Stimulated activated CD4-positive, alpha-beta T cell treated with anti-CD3 and anti-CD28 coated beads, TNF-alpha, amount 100 ng/mL, for 48 hours (primary cell): ENCODE results near the gene URB2.
A peak's percentile ranks its signal among the peaks of the same experiment; 100 is the strongest.
"Not testable (repeated sequence)": the region's sequence is repeated elsewhere in the genome, so short reads cannot be mapped to it uniquely, and the experiment has no call there.

ENCODE experiments used
- DNase-seq, 3 donors: peaks; one replicate each; pipeline ENCODE4 v3.0.0-alpha.2; 2020; ENCODE audit warnings: low read depth in 3 of 3

URB2 gene

GRCh38 chr1:229625915-229626831 lies at the start of gene URB2, which contains the start of gene TAF5L:
Gene URB2 (plus strand): TSS chr1:229626247. CDS start chr1:229627634, 1,387 bp downstream.
Gene TAF5L (minus strand): TSS chr1:229626122. CDS start chr1:229614482, 11,640 bp downstream.
- peak; percentile 73 to 81 (median 78) for DNase-seq

GRCh38 chr1:229578168-229579058 lies 47.6 kb upstream of the URB2 start:
- no peak for DNase-seq

- no peak for DNase-seq
These were observed 46.9 kb upstream of the URB2 start for GRCh38 chr1:229579059-229579673.

- DNase-seq: no peak
These were observed 44.6 kb upstream of the URB2 start for GRCh38 chr1:229581485-229581884.

GRCh38 chr1:229582011-229582694 lies 43.9 kb upstream of the URB2 start:
- DNase-seq: no peak

GRCh38 chr1:229582715-229583114 lies 43.3 kb upstream of the URB2 start:
- no peak for DNase-seq

GRCh38 chr1:229585338-229585737 lies 40.7 kb upstream of the URB2 start:
- no peak for DNase-seq

GRCh38 chr1:229590119-229590518 lies 35.9 kb upstream of the URB2 start:
- no peak for DNase-seq

- DNase-seq: no peak
These were observed 32.2 kb upstream of the URB2 start for GRCh38 chr1:229593800-229594199.

- DNase-seq: no peak
These were observed 31.6 kb upstream of the URB2 start for GRCh38 chr1:229594227-229595008.

GRCh38 chr1:229595876-229596275 lies 30.2 kb upstream of the URB2 start:
- not testable (repeated sequence) for DNase-seq

GRCh38 chr1:229596925-229597699 lies 28.9 kb upstream of the URB2 start:
- DNase-seq: no peak

- no peak for DNase-seq
These were observed 28.2 kb upstream of the URB2 start for GRCh38 chr1:229597877-229598276.

GRCh38 chr1:229599218-229599954 lies 26.7 kb upstream of the URB2 start:
- no peak for DNase-seq

- DNase-seq: no peak
These were observed 25.8 kb upstream of the URB2 start for GRCh38 chr1:229600229-229600628.

GRCh38 chr1:229603371-229604005 lies 22.6 kb upstream of the URB2 start:
- DNase-seq: no peak

- DNase-seq: no peak
These were observed 18.7 kb upstream of the URB2 start for GRCh38 chr1:229607370-229607769.

- no peak for DNase-seq
These were observed 17.5 kb upstream of the URB2 start for GRCh38 chr1:229608590-229608989.

GRCh38 chr1:229613938-229614337 lies 12.1 kb upstream of the URB2 start:
- no peak for DNase-seq
